Skeletal muscle satellite cell (primary cell): ENCODE measurements around the gene XIRP2.
"Not testable (repeated sequence)": the region's sequence is repeated elsewhere in the genome, so short reads cannot be mapped to it uniquely, and the experiment has no call there.

Experiments
- H3K27me3 ChIP-seq: 2 replicates; pipeline ENCODE4 v1.7.0; 2013; ENCODE audit warnings: low read length; ENCODE audit not compliant: control insufficient read depth, insufficient read depth
- H3K36me3 ChIP-seq: 2 replicates; pipeline ENCODE4 v1.7.0; 2013; ENCODE audit warnings: mild to moderate bottlenecking, control low read depth, low read length; ENCODE audit not compliant: insufficient read depth
- H3K4me1 ChIP-seq: 2 replicates; pipeline ENCODE4 v1.7.0; 2013; ENCODE audit warnings: low read length; ENCODE audit not compliant: control insufficient read depth, insufficient read depth
- H3K4me2 ChIP-seq: 2 replicates; pipeline ENCODE4 v1.7.0; 2013; ENCODE audit warnings: mild to moderate bottlenecking, low read length
- H3K4me3 ChIP-seq: 2 replicates; pipeline ENCODE4 v1.7.0; 2013; ENCODE audit warnings: low read length
- H3K9ac ChIP-seq: 2 replicates; pipeline ENCODE4 v1.7.0; 2013; ENCODE audit warnings: mild to moderate bottlenecking, low read depth, low read length, moderate library complexity
- H3K9me3 ChIP-seq: replicated peaks from 2 replicates; pipeline ENCODE4 v1.7.0; 2013; ENCODE audit warnings: mild to moderate bottlenecking, control low read depth, low read length

XIRP2 gene

DNA sequence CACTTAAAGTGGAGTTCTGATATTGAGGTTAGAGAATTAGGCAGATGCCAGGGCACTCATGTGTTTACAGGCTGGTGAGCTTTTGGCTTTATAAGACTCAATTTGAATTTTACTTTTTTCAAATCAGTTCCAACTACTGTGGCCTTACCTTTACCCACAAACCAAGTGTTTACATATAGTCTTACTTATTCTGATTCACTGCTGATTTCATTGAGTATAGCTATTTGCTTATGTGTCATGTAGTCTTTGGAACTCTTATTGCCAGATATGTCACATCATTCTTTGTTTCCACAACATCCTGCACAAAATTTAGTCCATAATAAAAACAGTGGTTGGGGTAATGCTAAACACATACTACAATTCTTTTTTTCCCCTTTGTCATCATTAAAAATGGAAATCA lies 96.5 kb downstream of the XIRP2 start:
- Histone ChIP-seq H3K4me1 (no peaks in the 10 kb centered on the region), H3K4me3 (no peak overlapping the region), H3K27me3 (no peaks in the 10 kb centered on the region), H3K9me3 (no peaks in the 10 kb centered on the region), H3K9ac (no peak overlapping the region), H3K36me3 (no peaks in the 10 kb centered on the region), H3K4me2 (no peak overlapping the region)

DNA sequence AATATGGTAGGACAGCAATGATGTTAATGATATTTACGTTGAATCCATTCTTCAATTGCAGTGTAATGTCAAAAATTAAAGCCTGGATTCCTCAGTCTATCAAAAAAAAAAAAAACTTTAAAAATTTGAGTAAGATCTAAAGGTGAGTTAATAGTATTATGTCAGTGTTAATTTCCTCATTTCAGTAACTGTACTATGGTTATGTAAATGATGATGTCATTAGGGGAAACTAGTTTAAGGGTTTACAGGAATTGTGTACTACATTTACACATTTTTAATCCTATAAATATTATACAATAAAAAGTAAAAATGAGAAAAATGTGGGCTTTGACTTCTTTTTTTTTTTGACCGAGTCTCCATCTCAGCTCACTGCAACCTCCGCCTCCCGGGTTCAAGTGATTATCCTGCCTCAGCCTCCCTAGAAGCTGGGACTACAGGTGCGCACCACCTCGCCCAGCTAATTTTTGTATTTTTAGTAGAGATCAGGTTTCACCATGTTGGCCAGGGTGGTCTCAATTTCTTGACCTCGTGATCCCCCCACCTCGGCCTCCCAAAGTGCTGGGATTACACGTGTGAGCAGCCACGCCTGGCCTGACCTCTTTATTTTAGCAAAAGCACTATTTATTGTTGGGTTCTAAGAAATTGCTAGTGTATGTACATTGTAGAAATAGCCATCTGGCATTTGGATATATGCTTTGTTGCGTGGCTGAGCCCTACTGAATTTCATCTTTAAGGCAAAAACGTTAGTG lies 106.5 kb downstream of the XIRP2 start:
- H3K4me1 ChIP-seq = no peaks in the 10 kb centered on the region
- no peak overlapping the region for H3K9ac ChIP-seq
- H3K27me3 ChIP-seq = no peaks in the 10 kb centered on the region
- H3K36me3 ChIP-seq = no peaks in the 10 kb centered on the region
- H3K4me2 ChIP-seq = no peak overlapping the region
- H3K9me3 ChIP-seq = no peaks in the 10 kb centered on the region
- no peak overlapping the region for H3K4me3 ChIP-seq

GRCh38 chr2:166996465-166996864 lies 108.2 kb downstream of the XIRP2 start:
- Histone ChIP-seq H3K4me3 (no peak overlapping the region), H3K4me1 (no peaks in the 10 kb centered on the region), H3K27me3 (no peaks in the 10 kb centered on the region), H3K9me3 (no peaks in the 10 kb centered on the region), H3K9ac (no peak overlapping the region), H3K4me2 (no peak overlapping the region), H3K36me3 (no peaks in the 10 kb centered on the region)

GRCh38 chr2:167001165-167001564 lies 112.9 kb downstream of the XIRP2 start:
- no peaks in the 10 kb centered on the region for H3K36me3 ChIP-seq
- H3K27me3 ChIP-seq = no peaks in the 10 kb centered on the region
- H3K4me1 ChIP-seq = no peaks in the 10 kb centered on the region
- H3K4me3 ChIP-seq = no peak overlapping the region
- no peaks in the 10 kb centered on the region for H3K9me3 ChIP-seq
- no peak overlapping the region for H3K4me2 ChIP-seq
- H3K9ac ChIP-seq = no peak overlapping the region

DNA sequence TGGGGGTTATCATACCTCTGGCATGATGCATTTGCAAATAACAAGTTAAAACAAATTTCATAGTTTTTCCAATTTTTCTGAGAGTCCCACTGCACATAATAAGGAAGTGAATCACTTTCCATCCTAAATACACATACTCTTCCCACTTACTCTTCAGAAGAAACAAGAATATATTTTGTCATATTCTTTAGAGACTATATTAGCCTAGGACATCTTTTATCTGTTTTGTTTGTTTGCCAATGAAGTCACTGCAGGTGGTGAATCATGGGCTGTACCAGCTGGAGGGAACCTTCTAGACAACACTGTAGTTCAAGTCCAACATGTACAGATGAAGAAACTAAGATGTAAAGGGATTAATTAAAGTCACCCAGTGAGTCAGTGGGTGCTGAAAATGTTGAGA lies 116.8 kb downstream of the XIRP2 start:
- no peak overlapping the region for H3K4me3 ChIP-seq
- no peaks in the 10 kb centered on the region for H3K27me3 ChIP-seq
- no peaks in the 10 kb centered on the region for H3K36me3 ChIP-seq
- no peak overlapping the region for H3K4me2 ChIP-seq
- H3K9me3 ChIP-seq = no peaks in the 10 kb centered on the region
- H3K4me1 ChIP-seq = no peaks in the 10 kb centered on the region
- H3K9ac ChIP-seq = no peak overlapping the region

- Histone ChIP-seq H3K9ac (no peak overlapping the region), H3K27me3 (no peaks in the 10 kb centered on the region), H3K36me3 (no peaks in the 10 kb centered on the region), H3K4me3 (no peak overlapping the region), H3K4me1 (no peaks in the 10 kb centered on the region), H3K9me3 (no peaks in the 10 kb centered on the region), H3K4me2 (no peak overlapping the region)
Observed at GRCh38 chr2:167013227-167013626, 124.9 kb downstream of the XIRP2 start.

DNA sequence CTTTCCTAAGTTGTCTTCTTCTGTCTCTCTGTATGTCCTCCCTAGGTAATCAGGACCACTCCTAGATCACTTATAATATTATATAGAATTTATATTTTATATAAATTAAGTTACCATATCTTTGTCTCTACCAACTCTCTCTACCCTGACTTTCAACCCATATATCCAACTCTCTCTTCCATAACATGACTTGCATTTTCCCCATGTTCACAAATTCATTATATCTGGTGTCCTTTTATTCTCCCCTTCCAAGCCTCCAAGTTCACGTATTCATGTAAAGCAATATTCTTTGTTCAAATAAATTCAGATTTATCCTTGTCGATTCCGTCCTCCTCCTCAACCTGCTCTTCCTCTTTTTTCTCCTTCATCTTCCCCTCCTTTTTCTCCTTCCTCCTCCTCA lies 127.5 kb downstream of the XIRP2 start:
- no peaks in the 10 kb centered on the region for H3K9me3 ChIP-seq
- no peak overlapping the region for H3K9ac ChIP-seq
- H3K4me1 ChIP-seq = no peaks in the 10 kb centered on the region
- H3K36me3 ChIP-seq = no peaks in the 10 kb centered on the region
- no peaks in the 10 kb centered on the region for H3K27me3 ChIP-seq
- no peak overlapping the region for H3K4me3 ChIP-seq
- no peak overlapping the region for H3K4me2 ChIP-seq

DNA sequence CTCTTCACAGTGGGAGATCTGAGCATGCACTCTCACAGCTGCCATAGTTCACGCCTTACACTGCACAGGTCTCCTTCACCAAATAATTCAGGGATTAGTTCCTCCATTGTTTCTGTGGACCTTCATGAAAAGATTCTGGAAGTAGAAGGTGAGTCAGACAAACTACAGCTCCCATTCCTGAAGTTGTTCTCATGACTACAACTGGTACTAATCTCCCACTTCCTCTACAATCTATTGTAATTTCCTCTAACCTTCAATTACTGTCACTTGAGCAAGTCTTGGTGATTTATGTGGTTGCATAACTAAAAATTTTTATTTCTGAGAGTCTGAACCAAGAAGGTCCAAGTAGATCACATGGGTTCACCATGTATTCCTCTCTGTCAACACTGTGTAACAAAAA lies 128.7 kb downstream of the XIRP2 start:
- Histone ChIP-seq H3K4me3 (no peak overlapping the region), H3K27me3 (no peaks in the 10 kb centered on the region), H3K9ac (no peak overlapping the region), H3K4me1 (no peaks in the 10 kb centered on the region), H3K36me3 (no peaks in the 10 kb centered on the region), H3K4me2 (no peak overlapping the region), H3K9me3 (no peaks in the 10 kb centered on the region)

- Histone ChIP-seq H3K36me3 (no peaks in the 10 kb centered on the region), H3K9ac (no peak overlapping the region), H3K9me3 (no peaks in the 10 kb centered on the region), H3K27me3 (no peaks in the 10 kb centered on the region), H3K4me2 (no peak overlapping the region), H3K4me1 (no peaks in the 10 kb centered on the region), H3K4me3 (no peak overlapping the region)
Observed at GRCh38 chr2:167018590-167018989, 130.3 kb downstream of the XIRP2 start.

DNA sequence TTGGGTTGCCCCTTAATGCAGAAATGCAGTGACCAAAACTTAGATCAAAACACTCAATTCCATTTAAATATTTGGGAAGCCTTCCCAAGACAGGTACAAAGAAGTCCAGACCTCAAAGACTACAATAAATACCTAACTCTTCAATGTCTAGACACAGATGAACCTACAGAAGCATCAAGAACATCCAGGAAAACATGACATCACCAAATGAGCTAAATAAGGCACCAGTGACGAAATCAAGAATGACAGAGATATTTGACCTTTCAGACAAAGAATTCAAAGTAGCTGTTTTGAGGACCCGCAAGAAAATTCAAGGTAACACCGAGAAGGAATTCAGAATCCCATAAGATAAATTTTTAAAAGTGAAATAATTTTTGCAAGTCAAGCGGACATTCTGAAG lies 140.2 kb downstream of the XIRP2 start:
- Histone ChIP-seq H3K9ac (no peak overlapping the region), H3K9me3 (no peaks in the 10 kb centered on the region), H3K27me3 (no peaks in the 10 kb centered on the region), H3K4me2 (no peak overlapping the region), H3K4me1 (no peaks in the 10 kb centered on the region), H3K4me3 (no peak overlapping the region), H3K36me3 (no peaks in the 10 kb centered on the region)

DNA sequence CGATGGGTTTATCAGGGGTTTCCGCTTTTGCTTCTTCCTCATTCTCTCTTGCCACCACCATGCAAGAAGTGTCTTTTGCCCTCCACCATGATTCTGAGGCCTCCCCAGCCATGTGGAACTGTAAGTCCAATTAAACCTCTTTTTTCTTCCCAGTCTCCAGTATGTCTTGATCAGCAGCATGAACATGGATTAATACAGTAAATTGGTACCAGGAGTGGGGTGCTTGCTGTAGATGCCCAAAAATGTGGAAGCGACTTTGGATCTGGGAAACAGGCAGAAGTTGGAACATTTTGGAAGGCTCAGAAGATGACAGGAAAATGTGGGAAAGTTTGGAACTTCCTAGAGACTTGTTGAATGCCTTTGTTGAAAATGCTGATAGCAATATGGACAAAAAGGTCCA lies 146.7 kb downstream of the XIRP2 start:
- not testable (repeated sequence) for H3K9ac ChIP-seq, H3K4me1 ChIP-seq

GRCh38 chr2:167048829-167049228 lies 160.5 kb downstream of the XIRP2 start:
- Histone ChIP-seq H3K4me2 (no peak overlapping the region), H3K4me1 (peaks cover 2% of the 10 kb centered on the region), H3K27me3 (no peaks in the 10 kb centered on the region), H3K9ac (no peak overlapping the region), H3K9me3 (no peaks in the 10 kb centered on the region), H3K36me3 (no peaks in the 10 kb centered on the region), H3K4me3 (no peak overlapping the region)

More for the DNA sequence above, 146.7 kb downstream of the XIRP2 start:
- not testable (repeated sequence) for H3K27me3 ChIP-seq, H3K4me3 ChIP-seq, H3K36me3 ChIP-seq, H3K4me2 ChIP-seq, H3K9me3 ChIP-seq
